SK-N-MC (cell line): ENCODE data around the gene ADIPOR2.

ENCODE experiments used
- EZH2 ChIP-seq: fragments of 200-600 bp; sonication (generic); IDR thresholded peaks from one replicate; pipeline ENCODE4 v1.6.1; 2017; ENCODE audit warnings: antibody characterized with exemption
- FOXP2 ChIP-seq: optimal IDR thresholded peaks from 2 replicates; pipeline ENCODE3; 2011; ENCODE audit warnings: mild to moderate bottlenecking, moderate library complexity; ENCODE audit not compliant: insufficient read depth; ENCODE audit errors: extremely low read length, control extremely low read depth
- POLR2AphosphoS5 ChIP-seq: IDR thresholded peaks from 2 replicates; pipeline ENCODE4 v1.6.1; 2012; ENCODE audit warnings: mild to moderate bottlenecking, low read depth, low read length, borderline replicate concordance

DNA sequence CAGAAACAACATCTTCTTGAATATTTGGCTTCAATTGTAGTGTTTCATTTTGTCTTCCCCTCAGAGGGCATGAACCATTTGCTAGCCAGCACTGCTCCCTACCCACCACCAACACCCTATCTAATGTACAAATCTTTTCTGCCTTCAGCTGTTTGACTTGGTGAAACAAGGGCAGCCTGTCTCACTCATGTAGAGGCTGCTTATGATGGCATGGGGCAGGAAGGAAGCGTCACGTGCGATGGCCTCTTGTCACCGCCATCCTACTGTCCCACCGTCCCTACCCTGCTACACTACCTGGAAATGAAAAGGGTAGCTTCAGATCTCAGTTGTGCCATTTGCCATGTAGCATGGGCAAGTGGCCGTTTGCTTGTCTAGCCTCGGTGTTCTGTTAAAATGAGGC is 99.6 kb downstream of the ADIPOR2 start:
- TF ChIP-seq EZH2 (no peak), FOXP2 (no peak), POLR2AphosphoS5 (no peak)
